Measurements from ENCODE around the gene GNMT. TPM values are rescaled to one million over a fixed set of nuclear protein-coding genes. Genes with fewer than 3 reads are reported as not detected.

Gene GNMT
- total and polyA plus RNA-seq, 2 donors (not counting 1 experiment from before 2014, with no cell fraction given) = 2.0 to 5.9 TPM

DNA sequence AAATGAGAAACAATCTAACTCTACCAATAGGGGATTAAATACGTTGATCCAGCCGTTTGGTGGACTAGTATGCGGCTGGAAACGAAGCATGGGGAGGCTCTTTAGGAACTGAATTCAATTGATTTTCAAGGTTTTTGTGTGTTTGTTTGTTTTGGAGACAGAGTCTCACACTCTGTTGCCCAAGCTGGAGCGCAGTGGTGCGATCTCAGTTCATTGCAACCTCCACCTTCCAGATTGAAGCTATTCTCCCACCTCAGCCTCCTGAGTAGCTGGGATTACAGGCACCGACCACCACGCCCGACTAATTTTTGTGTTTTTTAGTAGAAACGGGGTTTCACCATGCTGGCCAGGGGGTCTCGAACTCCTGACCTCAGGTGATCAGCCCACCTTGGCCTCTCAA is 24.2 kb upstream of the GNMT start:
- no peak overlapping the region for H3K4me3 Mint-ChIP-seq
- no peak for DNase-seq
- POLR2A ChIA-PET = no interaction called here
- intact Hi-C loops (cut with micrococcal nuclease) = no loop called here
- no peak for ATAC-seq (ENCODE audit: low read depth)
- CTCF ChIA-PET = no interaction called here
- H3K9me3 Mint-ChIP-seq (ENCODE audit: insufficient read depth) = no peaks in the 10 kb centered on the region
- H3K4me1 Mint-ChIP-seq = peaks cover 52% of the 10 kb centered on the region
- no peak overlapping the region for H3K9ac ChIP-seq (ENCODE audit: low read length)
- H3K27ac ChIP-seq (ENCODE audit: low read length in 2 of 2) = peak overlapping the region in 1 of 2 donors; percentile 26
- no peak overlapping the region for H3K4me2 ChIP-seq (replicated peaks; ENCODE audit: low read depth, low read length, poor library complexity, severe bottlenecking)
- H3K9me3 ChIP-seq (ENCODE audit: control extremely low read depth in 1 of 3, control insufficient read depth in 2 of 3, insufficient read depth in 1 of 3, low read length in 2 of 3) = no peaks in the 10 kb centered on the region
- WGBS (ENCODE audit: insufficient coverage) = 92% methylated on average over 7 of the region's 11 CpGs
- no peak for TF ChIP-seq EZH2 (IDR thresholded peaks at IDR 0.05; ENCODE audit: borderline replicate concordance, insufficient read depth, low read depth, low read length, poor library complexity, severe bottlenecking)
- TF ChIP-seq CTCF (IDR thresholded peaks at IDR 0.05) = no peak
- H3K79me2 ChIP-seq (ENCODE audit: control insufficient read depth, insufficient read depth, low read length) = peaks cover 79% of the 10 kb centered on the region
- no peaks in the 10 kb centered on the region for H3K27me3 ChIP-seq (replicated peaks in 1 of 4; ENCODE audit: control extremely low read depth in 1 of 4, control insufficient read depth in 3 of 4, insufficient read depth in 4 of 4, low read length in 3 of 4)
- H3K36me3 ChIP-seq (replicated peaks in 1 of 2; ENCODE audit: control extremely low read depth in 1 of 2, control insufficient read depth in 1 of 2, extremely low read depth in 1 of 2, insufficient read depth in 2 of 2, low read length in 1 of 2) = peaks cover 1 to 87% of the 10 kb centered on the region in 2 experiments
- no peak overlapping the region for H2AFZ ChIP-seq (ENCODE audit: insufficient read depth, low read depth, low read length, poor library complexity, severe bottlenecking)
- no peak overlapping the region for H3K27ac Mint-ChIP-seq
- peaks cover 89% of the 10 kb centered on the region for H4K20me1 ChIP-seq (ENCODE audit: control insufficient read depth, insufficient read depth, low read length, poor library complexity, severe bottlenecking)
- H3K4me3 ChIP-seq (ENCODE audit: control extremely low read depth in 1 of 5, extremely low read depth in 1 of 5, insufficient read depth in 1 of 5, low read depth in 2 of 5, low read length in 4 of 5) = no peak overlapping the region
- H3K27me3 Mint-ChIP-seq = no peaks in the 10 kb centered on the region
- H3K4me1 ChIP-seq (ENCODE audit: control insufficient read depth in 2 of 2, insufficient read depth in 2 of 2, low read length in 2 of 2) = peaks cover 33 to 42% of the 10 kb centered on the region in 2 donors

GRCh38 chr6:42937548-42938427 is 22.8 kb upstream of the GNMT start:
- WGBS (ENCODE audit: insufficient coverage) = 90% methylated on average over 9 of the region's 13 CpGs
- no peaks in the 10 kb centered on the region for H3K27me3 Mint-ChIP-seq
- no peaks in the 10 kb centered on the region for H3K9me3 ChIP-seq (ENCODE audit: control extremely low read depth in 1 of 3, control insufficient read depth in 2 of 3, insufficient read depth in 1 of 3, low read length in 2 of 3)
- no peaks in the 10 kb centered on the region for H3K9me3 Mint-ChIP-seq (ENCODE audit: insufficient read depth)
- ChIA-PET CTCF (interaction anchor here (0.6 kb wide), 1 partner anchor 520 kb away, joined by 4 read pairs; no protein-coding TSS in a partner anchor), POLR2A (interaction anchor here (0.7 kb wide), 1 partner anchor 49 kb away, joined by 4 read pairs; no protein-coding TSS in a partner anchor)
- peaks cover 20 to 28% of the 10 kb centered on the region in 2 donors for H3K4me1 ChIP-seq (ENCODE audit: control insufficient read depth in 2 of 2, insufficient read depth in 2 of 2, low read length in 2 of 2)
- H3K27ac ChIP-seq (ENCODE audit: low read length in 2 of 2) = peak overlapping the region in 1 of 2 donors; percentile 19
- H3K79me2 ChIP-seq (ENCODE audit: control insufficient read depth, insufficient read depth, low read length) = peaks cover 65% of the 10 kb centered on the region
- ATAC-seq (ENCODE audit: low read depth) (no peak), DNase-seq (no peak)
- H4K20me1 ChIP-seq (ENCODE audit: control insufficient read depth, insufficient read depth, low read length, poor library complexity, severe bottlenecking) = peaks cover 77% of the 10 kb centered on the region
- no peak for TF ChIP-seq EZH2 (IDR thresholded peaks at IDR 0.05; ENCODE audit: borderline replicate concordance, insufficient read depth, low read depth, low read length, poor library complexity, severe bottlenecking)
- no peak for TF ChIP-seq CTCF (IDR thresholded peaks at IDR 0.05)
- peaks cover 40% of the 10 kb centered on the region for H3K4me1 Mint-ChIP-seq
- intact Hi-C loops (cut with micrococcal nuclease) = no loop called here
- peak overlapping the region; percentile 73 for H3K27ac Mint-ChIP-seq
- H3K9ac ChIP-seq (ENCODE audit: low read length) = no peak overlapping the region
- no peak overlapping the region for H2AFZ ChIP-seq (ENCODE audit: insufficient read depth, low read depth, low read length, poor library complexity, severe bottlenecking)
- H3K4me3 ChIP-seq (ENCODE audit: control extremely low read depth in 1 of 5, extremely low read depth in 1 of 5, insufficient read depth in 1 of 5, low read depth in 2 of 5, low read length in 4 of 5) = no peak overlapping the region
- no peak overlapping the region for H3K4me3 Mint-ChIP-seq
- H3K27me3 ChIP-seq (replicated peaks in 1 of 4; ENCODE audit: control extremely low read depth in 1 of 4, control insufficient read depth in 3 of 4, insufficient read depth in 4 of 4, low read length in 3 of 4) = no peaks in the 10 kb centered on the region
- H3K36me3 ChIP-seq (replicated peaks in 1 of 2; ENCODE audit: control extremely low read depth in 1 of 2, control insufficient read depth in 1 of 2, extremely low read depth in 1 of 2, insufficient read depth in 2 of 2, low read length in 1 of 2) = peaks cover 1 to 80% of the 10 kb centered on the region in 2 experiments
- no peak overlapping the region for H3K4me2 ChIP-seq (replicated peaks; ENCODE audit: low read depth, low read length, poor library complexity, severe bottlenecking)
